SK-N-SH treated with all-trans-retinoic acid at 6 μM for 48 hours (cell line): ENCODE results near the gene SPTBN4.

ENCODE experiments used
- ATAC-seq: fragments of 200-7000 bp; cut with Tn5 transposase; 3 replicates; pipeline ENCODE4 v1.9.1; 2020; ENCODE audit warnings: mild to moderate bottlenecking, moderate library complexity
- ARNTL ChIP-seq: fragments of 450-650 bp; formaldehyde crosslinking; IDR thresholded peaks from 2 replicates; pipeline ENCODE4 v1.5.0; 2020; ENCODE audit warnings: low read depth, mild to moderate bottlenecking, moderate library complexity, borderline replicate concordance
- CREB5 ChIP-seq: fragments of 250-450 bp; sonication (Bioruptor Pico); IDR thresholded peaks from 2 replicates; pipeline ENCODE4 v1.5.1; 2020; ENCODE audit warnings: low read depth, mild to moderate bottlenecking, moderate library complexity
- CSDC2 ChIP-seq: fragments of 250-450 bp; sonication (Bioruptor Pico); IDR thresholded peaks from 2 replicates; pipeline ENCODE4 v1.5.0; 2020; ENCODE audit warnings: mild to moderate bottlenecking, moderate library complexity
- CSRNP3 ChIP-seq: fragments of 250-450 bp; sonication (Bioruptor Pico); IDR thresholded peaks from 2 replicates; pipeline ENCODE4 v1.5.1; 2021; ENCODE audit warnings: mild to moderate bottlenecking, moderate library complexity
- GLIS3 ChIP-seq: fragments of 250-450 bp; sonication (Bioruptor Pico); IDR thresholded peaks from 2 replicates; pipeline ENCODE4 v1.5.0; 2020; ENCODE audit warnings: mild to moderate bottlenecking, moderate library complexity
- ISL1 ChIP-seq: fragments of 250-450 bp; sonication (Bioruptor Pico); IDR thresholded peaks from 2 replicates; pipeline ENCODE4 v2.1.2; 2022; ENCODE audit warnings: mild to moderate bottlenecking, moderate library complexity
- PATZ1 ChIP-seq: fragments of 250-450 bp; sonication (Bioruptor Pico); IDR thresholded peaks from 2 replicates; pipeline ENCODE4 v1.8.0; 2020; ENCODE audit warnings: mild to moderate bottlenecking, moderate library complexity, borderline replicate concordance
- POU6F1 ChIP-seq: fragments of 250-450 bp; sonication (Bioruptor Pico); IDR thresholded peaks from 2 replicates; pipeline ENCODE4 v1.8.0; 2021; ENCODE audit warnings: low read depth, mild to moderate bottlenecking, moderate library complexity, borderline replicate concordance
- SNAI2 ChIP-seq: fragments of 250-450 bp; sonication (Bioruptor Pico); IDR thresholded peaks from 2 replicates; pipeline ENCODE4 v1.5.0; 2020; ENCODE audit warnings: mild to moderate bottlenecking, moderate library complexity
- TCF4 ChIP-seq: fragments of 250-450 bp; sonication (Bioruptor Pico); IDR thresholded peaks from 2 replicates; pipeline ENCODE4 v1.8.0; 2021; ENCODE audit warnings: mild to moderate bottlenecking, moderate library complexity, borderline replicate concordance
- TOX ChIP-seq: fragments of 250-450 bp; sonication (Bioruptor Pico); IDR thresholded peaks from 2 replicates; pipeline ENCODE4 v1.8.0; 2021; ENCODE audit warnings: mild to moderate bottlenecking, moderate library complexity, borderline replicate concordance
- TSHZ2 ChIP-seq: fragments of 250-450 bp; sonication (Bioruptor Pico); IDR thresholded peaks from 2 replicates; pipeline ENCODE4 v1.5.0; 2020; ENCODE audit warnings: mild to moderate bottlenecking, moderate library complexity
- ZC3H10 ChIP-seq: fragments of 250-450 bp; sonication (Bioruptor Pico); IDR thresholded peaks from 2 replicates; pipeline ENCODE4 v1.5.1; 2021; ENCODE audit warnings: mild to moderate bottlenecking, moderate library complexity
- ZFP3 ChIP-seq: fragments of 250-450 bp; sonication (Bioruptor Pico); IDR thresholded peaks from 2 replicates; pipeline ENCODE4 v1.5.0; 2020; ENCODE audit warnings: mild to moderate bottlenecking, moderate library complexity
- ZFP30 ChIP-seq: fragments of 450-650 bp; formaldehyde crosslinking; IDR thresholded peaks from 2 replicates; pipeline ENCODE4 v1.5.0; 2022; ENCODE audit warnings: mild to moderate bottlenecking, moderate library complexity
- ZNF70 ChIP-seq: fragments of 450-650 bp; formaldehyde crosslinking; IDR thresholded peaks from 2 replicates; pipeline ENCODE4 v1.5.0; 2020; ENCODE audit warnings: mild to moderate bottlenecking, moderate library complexity
- ZNF8 ChIP-seq: fragments of 450-650 bp; formaldehyde crosslinking; IDR thresholded peaks from 2 replicates; pipeline ENCODE4 v1.5.0; 2020; ENCODE audit warnings: mild to moderate bottlenecking, moderate library complexity

Gene SPTBN4

GRCh38 chr19:40512110-40512472, 45.3 kb downstream of the SPTBN4 start:
- no peak for TF ChIP-seq PATZ1 (CRISPR knock-in tag)
- TF ChIP-seq ARNTL (CRISPR knock-in tag), result no peak
- no peak for TF ChIP-seq CSDC2 (CRISPR knock-in tag)
- TF ChIP-seq GLIS3 (CRISPR knock-in tag), result no peak
- TF ChIP-seq TOX (CRISPR knock-in tag), result no peak
- no peak for TF ChIP-seq ZFP3 (CRISPR knock-in tag)
- no peak for TF ChIP-seq POU6F1
- no peak for TF ChIP-seq CSRNP3 (CRISPR knock-in tag)
- no peak for TF ChIP-seq SNAI2 (CRISPR knock-in tag)
- TF ChIP-seq ZC3H10 (CRISPR knock-in tag), result no peak
- no peak for TF ChIP-seq ZFP30
- no peak for ATAC-seq

- no peak for TF ChIP-seq PATZ1 (CRISPR knock-in tag)
- TF ChIP-seq ZFP3 (CRISPR knock-in tag), result no peak
- TF ChIP-seq TCF4 (CRISPR knock-in tag), result no peak
- no peak for TF ChIP-seq CSRNP3 (CRISPR knock-in tag)
- ATAC-seq, result peak; percentile 49
These were observed 45.9 kb downstream of the SPTBN4 start for GRCh38 chr19:40512473-40513344.

GRCh38 chr19:40513345-40513678, 46.5 kb downstream of the SPTBN4 start:
- no peak for ATAC-seq
- no peak for TF ChIP-seq TOX (CRISPR knock-in tag)
- no peak for TF ChIP-seq TSHZ2 (CRISPR knock-in tag)
- TF ChIP-seq CREB5 (CRISPR knock-in tag), result no peak
- TF ChIP-seq ISL1 (CRISPR knock-in tag), result no peak
- no peak for TF ChIP-seq ZNF8
- no peak for TF ChIP-seq ZNF70 (CRISPR knock-in tag)
